OCI-LY1 (cell line): ENCODE data around the gene C20orf96.

ENCODE experiments used
- CTCF ChIP-seq: fragments of 200-600 bp; sonication (generic), shearing (Covaris generic); IDR thresholded peaks from 2 replicates; pipeline ENCODE4 v1.5.1; 2017; ENCODE audit warnings: mild to moderate bottlenecking, antibody characterized with exemption, low read length, moderate library complexity, mixed read lengths
- EZH2 ChIP-seq: fragments of 200-600 bp; sonication (generic), shearing (Covaris generic); IDR thresholded peaks from 2 replicates; pipeline ENCODE4 v1.8.0; 2017; ENCODE audit warnings: borderline replicate concordance, mixed run types, mild to moderate bottlenecking, antibody characterized with exemption, low read length, moderate library complexity, mixed read lengths

DNA sequence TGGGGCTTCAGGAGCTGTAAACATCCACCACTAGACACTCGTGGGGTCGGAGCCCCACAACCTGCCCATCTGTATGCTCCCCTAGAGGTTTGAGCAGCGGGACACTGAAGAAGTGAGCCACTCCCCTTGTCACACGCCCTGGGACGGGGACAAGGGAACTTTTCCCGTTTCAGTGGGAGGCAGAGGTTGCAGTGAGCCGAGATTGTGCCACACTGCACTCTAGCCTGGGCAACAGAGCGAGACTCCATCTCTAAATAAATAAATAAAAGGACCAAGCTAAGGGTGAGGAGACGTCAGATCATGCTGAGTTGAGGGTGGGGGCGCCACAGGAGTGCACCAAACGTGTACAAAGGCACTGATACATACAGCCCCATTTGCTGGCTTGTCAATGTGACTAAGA is 15.2 kb upstream of the C20orf96 start:
- TF ChIP-seq CTCF (no peak), EZH2 (no peak)
